OCI-LY7 (cell line): ENCODE results near the gene RPE. TPM values are rescaled to one million over a fixed set of nuclear protein-coding genes. Genes with fewer than 3 reads are reported as not detected.

ENCODE experiments used
- BruUV-seq: library from RNA; stranded (reverse); fragments of 400-500 nt; replicated peaks from 2 replicates; lab custom pipeline; 2021; lab: Mats Ljungman, UMichigan
- CTCF ChIA-PET: fragments of 300-600 bp; sonication (Branson Sonifier 250); formaldehyde crosslinking; loops from one replicate; lab custom pipeline; 2022; ENCODE audit warnings: antibody characterized with exemption; ENCODE audit not compliant: unreplicated experiment; lab: Charles Lee
- POLR2A ChIA-PET: fragments of 300-600 bp; sonication (Branson Sonifier 250); formaldehyde crosslinking; loops from one replicate; lab custom pipeline; 2022; ENCODE audit warnings: antibody characterized with exemption; lab: Charles Lee
- DNase-seq: peaks from one replicate; pipeline ENCODE4 v3.0.0-alpha.2; 2015; ENCODE audit warnings: low spot score
- H2AFZ ChIP-seq: fragments of 200-600 bp; sonication (generic), shearing (Covaris generic); 2 replicates; pipeline ENCODE4 v1.6.1; 2014; ENCODE audit warnings: mild to moderate bottlenecking, antibody characterized with exemption, low read length, moderate library complexity
- H3K27ac ChIP-seq: fragments of 200-600 bp; sonication (generic); 2 replicates; pipeline ENCODE4 v1.5.1; 2014; ENCODE audit warnings: mixed run types, low read depth, mild to moderate bottlenecking, moderate library complexity, low read length, inconsistent platforms; ENCODE audit not compliant: poor library complexity, severe bottlenecking
- H3K36me3 ChIP-seq: fragments of 200-600 bp; sonication (generic); 2 replicates; pipeline ENCODE4 v1.6.1; 2014; ENCODE audit warnings: mild to moderate bottlenecking, antibody characterized with exemption, low read length, moderate library complexity, mixed read lengths; ENCODE audit not compliant: insufficient read depth
- H3K4me1 ChIP-seq: fragments of 200-600 bp; sonication (generic); 2 replicates; pipeline ENCODE4 v1.5.1; 2014; ENCODE audit warnings: mild to moderate bottlenecking, low read length; ENCODE audit not compliant: insufficient read depth, poor library complexity, severe bottlenecking
- H3K4me2 ChIP-seq: fragments of 200-600 bp; sonication (generic); 2 replicates; pipeline ENCODE4 v1.6.1; 2014; ENCODE audit warnings: mild to moderate bottlenecking, low read length
- H3K4me3 ChIP-seq: fragments of 200-600 bp; sonication (generic); 2 replicates; pipeline ENCODE4 v1.5.1; 2014; ENCODE audit warnings: mild to moderate bottlenecking, low read depth, low read length; ENCODE audit not compliant: poor library complexity, severe bottlenecking
- H3K79me2 ChIP-seq: fragments of 200-600 bp; sonication (generic); 2 replicates; pipeline ENCODE4 v1.6.1; 2016; ENCODE audit warnings: low read depth, mild to moderate bottlenecking, low read length, moderate library complexity, mixed read lengths; ENCODE audit not compliant: insufficient read depth
- H3K9me2 ChIP-seq: fragments of 200-600 bp; sonication (generic); 2 replicates; pipeline ENCODE4 v1.6.1; 2016; ENCODE audit warnings: mild to moderate bottlenecking, low read length, mixed read lengths; ENCODE audit not compliant: insufficient read depth
- H3K9me3 ChIP-seq: fragments of 200-600 bp; sonication (generic); 2 replicates; pipeline ENCODE4 v1.6.1; 2014; ENCODE audit warnings: mild to moderate bottlenecking, mixed run types, low read length, mixed read lengths
- H4K20me1 ChIP-seq: fragments of 200-600 bp; sonication (generic); 2 replicates; pipeline ENCODE4 v1.6.1; 2014; ENCODE audit warnings: mild to moderate bottlenecking, antibody characterized with exemption, low read length, moderate library complexity, mixed read lengths; ENCODE audit not compliant: insufficient read depth
- CTCF ChIP-seq: fragments of 200-600 bp; sonication (generic); conservative IDR thresholded peaks from 2 replicates; pipeline ENCODE4 v1.5.1; 2014; ENCODE audit warnings: mild to moderate bottlenecking, antibody characterized with exemption, low read length, moderate library complexity, mixed read lengths
- EZH2phosphoT487 ChIP-seq: fragments of 200-600 bp; sonication (generic); IDR thresholded peaks from 2 replicates; pipeline ENCODE4 v1.6.1; 2018; ENCODE audit warnings: low read depth, borderline replicate concordance, mild to moderate bottlenecking, mixed run types, antibody characterized with exemption, low read length, moderate library complexity, mixed read lengths
- intact Hi-C: fragments of 100-400 bp; cut with micrococcal nuclease; formaldehyde crosslinking; loops from one replicate; pipeline ENCODE4 v1.10.0; 2022; ENCODE audit not compliant: unreplicated experiment
- total RNA-seq, 2 experiments: library from RNA; depleted of rRNA in 1 of 2; stranded (reverse); fragments of >200 nt in 1 of 2; shearing (Covaris generic) in 1 of 2; gene quantifications; 2 replicates each; pipeline ENCODE4 v1.2.3, GENCODE V29; 2014 to 2022

Gene RPE
- total RNA-seq, 2 experiments from 2014 or later, result 63.5 to 83.5 TPM

GRCh38 chr2:209960676-209961630, 41.5 kb upstream of the RPE start:
- no peaks in the 10 kb centered on the region for H3K36me3 ChIP-seq
- H3K27ac ChIP-seq, result no peak overlapping the region
- no peak overlapping the region for H3K4me2 ChIP-seq
- no peaks in the 10 kb centered on the region for H3K9me2 ChIP-seq
- ChIA-PET POLR2A (interaction anchor here (0.6 to 1.0 kb wide), 3 partner anchors 19 to 204 kb away, joined by 3 to 5 read pairs (median 5); no protein-coding TSS in a partner anchor), CTCF (interaction anchor here (1.0 kb wide), 1 partner anchor 1562 kb away, joined by 3 read pairs; no protein-coding TSS in a partner anchor)
- H3K9me3 ChIP-seq, result no peaks in the 10 kb centered on the region
- intact Hi-C loops, result loop anchor here (5.0 kb wide), 1 partner anchor 624 kb away; no protein-coding TSS in a partner anchor
- peak; percentile 63 for DNase-seq
- BruUV-seq, result no TSS peak
- no peak overlapping the region for H2AFZ ChIP-seq
- no peaks in the 10 kb centered on the region for H4K20me1 ChIP-seq
- H3K79me2 ChIP-seq, result no peaks in the 10 kb centered on the region
- H3K4me3 ChIP-seq, result no peak overlapping the region
- peak; percentile 88 for TF ChIP-seq CTCF
- no peak for TF ChIP-seq EZH2phosphoT487
- no peaks in the 10 kb centered on the region for H3K4me1 ChIP-seq

- H3K4me3 ChIP-seq, result no peak overlapping the region
- CTCF ChIA-PET, result no interaction called here
- no peak overlapping the region for H3K27ac ChIP-seq
- no peaks in the 10 kb centered on the region for H3K79me2 ChIP-seq
- no TSS peak for BruUV-seq
- intact Hi-C loops, result no loop called here
- DNase-seq, result no peak
- TF ChIP-seq EZH2phosphoT487 (no peak), CTCF (no peak)
- no peaks in the 10 kb centered on the region for H3K9me3 ChIP-seq
- no peaks in the 10 kb centered on the region for H4K20me1 ChIP-seq
- no peaks in the 10 kb centered on the region for H3K4me1 ChIP-seq
- no peak overlapping the region for H3K4me2 ChIP-seq
- POLR2A ChIA-PET, result interaction anchor here (0.6 to 1.1 kb wide), 3 partner anchors 10 to 163 kb away, joined by 3 to 6 read pairs (median 4); no protein-coding TSS in a partner anchor
- H3K36me3 ChIP-seq, result no peaks in the 10 kb centered on the region
- no peak overlapping the region for H2AFZ ChIP-seq
- H3K9me2 ChIP-seq, result no peaks in the 10 kb centered on the region
Observed at GRCh38 chr2:209965723-209966122, 36.7 kb upstream of the RPE start.

GRCh38 chr2:209969692-209970091, 32.7 kb upstream of the RPE start:
- Histone ChIP-seq H3K4me3 (no peak overlapping the region), H2AFZ (no peak overlapping the region), H4K20me1 (no peaks in the 10 kb centered on the region), H3K4me2 (no peak overlapping the region), H3K79me2 (no peaks in the 10 kb centered on the region), H3K9me2 (no peaks in the 10 kb centered on the region), H3K36me3 (no peaks in the 10 kb centered on the region), H3K27ac (no peak overlapping the region), H3K9me3 (no peaks in the 10 kb centered on the region), H3K4me1 (no peaks in the 10 kb centered on the region)
- no TSS peak for BruUV-seq
- DNase-seq, result no peak
- intact Hi-C loops, result no loop called here
- CTCF ChIA-PET, result no interaction called here
- POLR2A ChIA-PET, result no interaction called here
- TF ChIP-seq EZH2phosphoT487 (no peak), CTCF (no peak)
